ENCODE data around the gene CLDN22. TPM values are rescaled to one million over a fixed set of nuclear protein-coding genes. Genes with fewer than 3 reads are reported as not detected.
"Not testable (repeated sequence)": the region's sequence is repeated elsewhere in the genome, so short reads cannot be mapped to it uniquely, and the experiment has no call there.

The CLDN22 gene
- total RNA-seq, 1 donor from 2014 or later = not detected

DNA sequence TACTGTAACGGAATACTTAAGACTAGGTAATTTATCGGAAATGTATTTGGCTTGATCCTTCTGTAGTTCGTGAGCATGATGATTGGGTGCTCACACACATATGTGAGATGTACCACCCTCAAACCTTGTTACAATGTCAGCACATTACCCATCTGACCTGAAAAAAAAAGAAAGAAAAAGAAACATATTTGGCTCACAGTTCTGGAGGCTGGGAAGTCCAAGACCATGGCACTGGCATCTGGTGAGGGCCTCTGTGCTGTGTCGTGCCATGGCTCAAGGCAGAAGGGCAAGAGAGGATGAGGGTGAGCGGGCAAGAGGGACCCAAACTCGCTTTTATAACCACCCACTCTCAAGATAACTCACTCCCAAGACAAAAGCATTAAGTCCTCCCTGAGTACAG lies 9.2 kb upstream of the CLDN22 start:
- Mint-ChIP-seq H3K27ac (ENCODE audit: unreplicated experiment) (peak overlapping the region; percentile 17), H3K36me3 (ENCODE audit: unreplicated experiment) (peaks cover 7% of the 10 kb centered on the region), H3K9me3 (ENCODE audit: unreplicated experiment) (peaks cover 3% of the 10 kb centered on the region)

DNA sequence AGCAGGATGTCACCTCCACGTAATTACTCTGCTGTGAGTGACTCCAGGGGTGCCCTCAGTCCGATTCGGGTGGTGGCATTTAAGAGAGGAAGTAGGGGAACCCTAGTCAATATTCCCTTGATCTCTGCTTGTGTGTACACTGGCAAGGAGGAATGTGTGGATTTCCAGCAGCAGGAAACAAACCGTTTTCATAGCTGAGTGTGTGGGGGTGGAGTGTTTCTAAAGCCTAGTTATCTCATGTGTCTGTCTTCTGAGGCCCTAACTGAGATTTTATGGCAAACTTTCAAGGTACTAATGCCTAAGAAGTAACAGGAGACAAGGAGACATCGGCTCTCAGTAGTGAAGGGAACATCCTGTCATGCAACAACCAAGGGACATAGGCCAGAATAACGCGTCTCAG lies 8.8 kb upstream of the CLDN22 start:
- TF ChIP-seq, protein P1, sequence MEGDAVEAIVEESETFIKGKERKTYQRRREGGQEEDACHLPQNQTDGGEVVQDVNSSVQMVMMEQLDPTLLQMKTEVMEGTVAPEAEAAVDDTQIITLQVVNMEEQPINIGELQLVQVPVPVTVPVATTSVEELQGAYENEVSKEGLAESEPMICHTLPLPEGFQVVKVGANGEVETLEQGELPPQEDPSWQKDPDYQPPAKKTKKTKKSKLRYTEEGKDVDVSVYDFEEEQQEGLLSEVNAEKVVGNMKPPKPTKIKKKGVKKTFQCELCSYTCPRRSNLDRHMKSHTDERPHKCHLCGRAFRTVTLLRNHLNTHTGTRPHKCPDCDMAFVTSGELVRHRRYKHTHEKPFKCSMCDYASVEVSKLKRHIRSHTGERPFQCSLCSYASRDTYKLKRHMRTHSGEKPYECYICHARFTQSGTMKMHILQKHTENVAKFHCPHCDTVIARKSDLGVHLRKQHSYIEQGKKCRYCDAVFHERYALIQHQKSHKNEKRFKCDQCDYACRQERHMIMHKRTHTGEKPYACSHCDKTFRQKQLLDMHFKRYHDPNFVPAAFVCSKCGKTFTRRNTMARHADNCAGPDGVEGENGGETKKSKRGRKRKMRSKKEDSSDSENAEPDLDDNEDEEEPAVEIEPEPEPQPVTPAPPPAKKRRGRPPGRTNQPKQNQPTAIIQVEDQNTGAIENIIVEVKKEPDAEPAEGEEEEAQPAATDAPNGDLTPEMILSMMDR (IDR thresholded peaks at IDR 0.05; ENCODE audit: partially characterized antibody, unreplicated experiment) = no peak
- Mint-ChIP-seq H3K27me3 (ENCODE audit: unreplicated experiment) (peaks cover 2% of the 10 kb centered on the region), H3K4me1 (ENCODE audit: low read depth, unreplicated experiment) (no peaks in the 10 kb centered on the region), H3K9me3 (ENCODE audit: unreplicated experiment) (peaks cover 3% of the 10 kb centered on the region), H3K4me3 (ENCODE audit: unreplicated experiment) (no peak overlapping the region), H3K36me3 (ENCODE audit: unreplicated experiment) (peaks cover 7% of the 10 kb centered on the region), H3K27ac (ENCODE audit: unreplicated experiment) (no peak overlapping the region)
- DNase-seq = no peak

More for the DNA sequence above, 9.2 kb upstream of the CLDN22 start:
- H3K27me3 Mint-ChIP-seq (ENCODE audit: unreplicated experiment) = peaks cover 4% of the 10 kb centered on the region
- no peak for DNase-seq
- no peak overlapping the region for H3K4me3 Mint-ChIP-seq (ENCODE audit: unreplicated experiment)
- TF ChIP-seq, protein P1 (IDR thresholded peaks at IDR 0.05; ENCODE audit: partially characterized antibody, unreplicated experiment) = no peak
- no peaks in the 10 kb centered on the region for H3K4me1 Mint-ChIP-seq (ENCODE audit: low read depth, unreplicated experiment)

DNA sequence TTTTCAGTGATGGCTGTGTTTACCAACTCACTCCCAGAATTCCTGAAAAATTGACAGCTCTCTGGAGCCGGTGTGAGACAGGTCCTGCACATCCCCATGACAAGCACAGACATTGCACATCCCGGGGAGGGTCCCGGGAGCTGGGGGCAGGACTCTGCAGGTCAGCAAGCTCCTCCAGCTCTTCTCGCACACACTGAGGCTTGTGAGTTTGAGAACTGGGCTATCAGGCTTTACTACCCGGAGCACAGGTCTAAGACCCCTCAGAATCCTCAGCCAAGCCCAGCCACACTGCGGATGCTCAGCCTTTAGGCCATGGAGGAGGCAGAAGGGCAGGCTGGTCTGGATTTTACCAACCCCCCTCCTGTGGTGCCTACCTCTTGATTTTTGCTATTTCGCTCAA lies 7.8 kb upstream of the CLDN22 start:
- Mint-ChIP-seq H3K4me3 (ENCODE audit: unreplicated experiment) (no peak overlapping the region), H3K9me3 (ENCODE audit: unreplicated experiment) (peaks cover 3% of the 10 kb centered on the region), H3K36me3 (ENCODE audit: unreplicated experiment) (peaks cover 7% of the 10 kb centered on the region), H3K4me1 (ENCODE audit: low read depth, unreplicated experiment) (no peaks in the 10 kb centered on the region), H3K27ac (ENCODE audit: unreplicated experiment) (no peak overlapping the region), H3K27me3 (ENCODE audit: unreplicated experiment) (peaks cover 1% of the 10 kb centered on the region)
- no peak for DNase-seq
- TF ChIP-seq, protein P1 (IDR thresholded peaks at IDR 0.05; ENCODE audit: partially characterized antibody, unreplicated experiment) = no peak

DNA sequence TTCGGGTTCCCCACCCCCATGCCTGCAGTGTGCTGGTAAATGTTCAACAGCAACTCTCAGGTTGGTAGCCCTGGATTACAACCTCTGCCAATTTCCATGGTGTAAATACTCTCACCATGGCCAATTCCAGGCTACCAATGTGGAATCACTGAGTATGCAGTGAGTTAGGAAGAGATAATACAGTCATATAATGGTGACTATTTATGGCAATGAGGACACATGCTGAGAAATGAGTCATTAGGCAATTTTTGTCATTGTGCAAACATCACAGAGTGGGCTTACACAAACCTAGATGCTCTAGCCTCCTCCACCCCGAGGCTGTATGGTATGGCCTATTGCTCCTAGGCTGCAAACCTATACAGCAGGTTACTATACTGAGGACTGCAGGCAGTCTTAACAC lies 6.8 kb upstream of the CLDN22 start:
- H3K4me3 Mint-ChIP-seq (ENCODE audit: unreplicated experiment) = no peak overlapping the region
- H3K36me3 Mint-ChIP-seq (ENCODE audit: unreplicated experiment) = peaks cover 7% of the 10 kb centered on the region
- no peaks in the 10 kb centered on the region for H3K27me3 Mint-ChIP-seq (ENCODE audit: unreplicated experiment)
- DNase-seq = no peak
- TF ChIP-seq, protein P1 (IDR thresholded peaks at IDR 0.05; ENCODE audit: partially characterized antibody, unreplicated experiment) = no peak
- no peaks in the 10 kb centered on the region for H3K4me1 Mint-ChIP-seq (ENCODE audit: low read depth, unreplicated experiment)
- H3K9me3 Mint-ChIP-seq (ENCODE audit: unreplicated experiment) = peaks cover 3% of the 10 kb centered on the region
- H3K27ac Mint-ChIP-seq (ENCODE audit: unreplicated experiment) = no peak overlapping the region

DNA sequence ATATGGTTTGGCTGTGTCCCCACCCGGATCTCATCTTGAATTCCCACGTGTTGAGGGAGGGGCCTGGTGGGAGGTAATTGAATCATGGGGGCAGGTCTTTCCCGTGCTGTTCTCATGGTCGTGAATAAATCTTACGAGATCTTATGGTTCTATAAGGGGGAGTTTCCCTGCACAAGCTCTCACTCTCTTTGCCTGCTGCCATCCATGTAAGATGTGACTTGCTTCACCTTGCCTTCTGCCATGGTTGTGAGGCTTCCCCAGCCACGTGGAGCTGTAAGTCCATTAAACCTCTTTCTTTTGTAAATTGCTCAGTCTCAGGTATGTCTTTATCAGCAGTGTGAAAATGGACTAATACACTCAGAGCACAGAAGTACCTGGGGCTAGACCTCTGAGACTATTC lies 6.3 kb upstream of the CLDN22 start:
- not testable (repeated sequence) for H3K27ac Mint-ChIP-seq (ENCODE audit: unreplicated experiment); H3K4me1 Mint-ChIP-seq (ENCODE audit: low read depth, unreplicated experiment); H3K9me3 Mint-ChIP-seq (ENCODE audit: unreplicated experiment); DNase-seq; H3K4me3 Mint-ChIP-seq (ENCODE audit: unreplicated experiment); H3K36me3 Mint-ChIP-seq (ENCODE audit: unreplicated experiment); H3K27me3 Mint-ChIP-seq (ENCODE audit: unreplicated experiment)

DNA sequence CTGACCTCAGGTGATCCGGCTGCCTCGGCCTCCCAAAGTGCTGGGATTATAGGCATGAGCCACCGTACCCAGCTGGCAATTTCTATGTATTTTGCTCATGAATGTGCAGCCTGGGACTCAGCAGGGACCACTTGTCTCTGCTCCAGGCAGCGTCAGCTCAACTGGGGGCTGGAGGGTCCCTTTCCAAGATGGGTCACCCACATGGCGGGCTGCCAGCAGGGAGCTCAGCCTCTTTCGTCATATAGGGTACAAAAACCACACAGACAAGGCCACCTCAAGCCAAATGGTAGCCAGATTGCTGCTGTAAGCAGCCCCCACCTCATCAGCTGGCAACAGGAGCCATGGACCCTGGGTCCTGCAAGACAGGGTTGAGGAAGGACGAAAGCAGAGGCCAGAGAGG lies 4.5 kb upstream of the CLDN22 start:
- H3K9me3 Mint-ChIP-seq (ENCODE audit: unreplicated experiment) = peaks cover 3% of the 10 kb centered on the region
- no peaks in the 10 kb centered on the region for H3K4me1 Mint-ChIP-seq (ENCODE audit: low read depth, unreplicated experiment)
- H3K27me3 Mint-ChIP-seq (ENCODE audit: unreplicated experiment) = no peaks in the 10 kb centered on the region
- TF ChIP-seq, protein P1 (IDR thresholded peaks at IDR 0.05; ENCODE audit: partially characterized antibody, unreplicated experiment) = no peak
- DNase-seq = no peak
- peaks cover 7% of the 10 kb centered on the region for H3K36me3 Mint-ChIP-seq (ENCODE audit: unreplicated experiment)
- H3K27ac Mint-ChIP-seq (ENCODE audit: unreplicated experiment) = no peak overlapping the region
- H3K4me3 Mint-ChIP-seq (ENCODE audit: unreplicated experiment) = no peak overlapping the region

DNA sequence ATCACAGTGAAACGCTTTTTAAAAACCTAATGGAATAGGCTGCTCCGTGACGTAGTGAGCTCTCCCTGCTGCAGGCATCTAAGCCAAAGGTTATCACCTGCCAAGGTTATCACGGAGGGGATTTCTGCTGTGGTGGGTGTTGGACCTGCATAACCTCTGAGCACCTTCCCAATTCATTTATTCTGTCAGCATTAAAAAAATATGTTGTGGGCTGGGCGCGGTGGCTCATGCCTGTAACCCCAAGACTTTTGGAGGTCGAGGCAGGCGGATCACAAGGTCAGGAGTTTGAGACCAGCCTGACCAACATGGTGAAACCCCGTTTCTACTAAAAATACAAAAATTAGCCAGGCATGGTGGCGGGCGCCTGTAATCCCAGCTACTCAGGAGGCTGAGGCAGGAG lies 4.0 kb upstream of the CLDN22 start:
- not testable (repeated sequence) for DNase-seq; H3K4me3 Mint-ChIP-seq (ENCODE audit: unreplicated experiment); H3K27ac Mint-ChIP-seq (ENCODE audit: unreplicated experiment); H3K4me1 Mint-ChIP-seq (ENCODE audit: low read depth, unreplicated experiment); H3K9me3 Mint-ChIP-seq (ENCODE audit: unreplicated experiment); H3K36me3 Mint-ChIP-seq (ENCODE audit: unreplicated experiment); H3K27me3 Mint-ChIP-seq (ENCODE audit: unreplicated experiment)

Measured in glutamatergic neuron (in vitro differentiated cells).